SK-N-MC (cell line): ENCODE data around the gene UBE4B.
"Not testable (repeated sequence)": the region's sequence is repeated elsewhere in the genome, so short reads cannot be mapped to it uniquely, and the experiment has no call there.

Experiments used
- DNase-seq: peaks from one replicate; pipeline ENCODE4 v3.0.0-alpha.2; 2011; ENCODE audit warnings: low read depth, low spot score
- H3K27ac ChIP-seq: fragments of 200-600 bp; sonication (generic); 2 replicates; pipeline ENCODE4 v1.5.1; 2016; ENCODE audit warnings: mixed run types
- H3K36me3 ChIP-seq: fragments of 200-600 bp; sonication (generic); 2 replicates; pipeline ENCODE4 v1.6.1; 2017; ENCODE audit warnings: antibody characterized with exemption, low read length, mixed read lengths; ENCODE audit not compliant: insufficient read depth
- H3K4me3 ChIP-seq: fragments of 200-600 bp; sonication (generic); 2 replicates; pipeline ENCODE4 v1.5.1; 2016
- H3K9ac ChIP-seq: fragments of 200-600 bp; sonication (generic); 2 replicates; pipeline ENCODE4 v1.8.0; 2017; ENCODE audit warnings: mixed run types, mixed read lengths; ENCODE audit not compliant: insufficient read length
- H3K9me3 ChIP-seq: fragments of 200-600 bp; sonication (generic); 2 replicates; pipeline ENCODE4 v1.6.1; 2017; ENCODE audit warnings: low read depth, mild to moderate bottlenecking, antibody characterized with exemption, low read length, moderate library complexity, mixed read lengths
- EZH2 ChIP-seq: fragments of 200-600 bp; sonication (generic); IDR thresholded peaks from one replicate; pipeline ENCODE4 v1.6.1; 2017; ENCODE audit warnings: antibody characterized with exemption
- FOXP2 ChIP-seq: optimal IDR thresholded peaks from 2 replicates; pipeline ENCODE3; 2011; ENCODE audit warnings: mild to moderate bottlenecking, moderate library complexity; ENCODE audit not compliant: insufficient read depth; ENCODE audit errors: extremely low read length, control extremely low read depth
- POLR2AphosphoS5 ChIP-seq: IDR thresholded peaks from 2 replicates; pipeline ENCODE4 v1.6.1; 2012; ENCODE audit warnings: mild to moderate bottlenecking, low read depth, low read length, borderline replicate concordance

UBE4B gene

DNA sequence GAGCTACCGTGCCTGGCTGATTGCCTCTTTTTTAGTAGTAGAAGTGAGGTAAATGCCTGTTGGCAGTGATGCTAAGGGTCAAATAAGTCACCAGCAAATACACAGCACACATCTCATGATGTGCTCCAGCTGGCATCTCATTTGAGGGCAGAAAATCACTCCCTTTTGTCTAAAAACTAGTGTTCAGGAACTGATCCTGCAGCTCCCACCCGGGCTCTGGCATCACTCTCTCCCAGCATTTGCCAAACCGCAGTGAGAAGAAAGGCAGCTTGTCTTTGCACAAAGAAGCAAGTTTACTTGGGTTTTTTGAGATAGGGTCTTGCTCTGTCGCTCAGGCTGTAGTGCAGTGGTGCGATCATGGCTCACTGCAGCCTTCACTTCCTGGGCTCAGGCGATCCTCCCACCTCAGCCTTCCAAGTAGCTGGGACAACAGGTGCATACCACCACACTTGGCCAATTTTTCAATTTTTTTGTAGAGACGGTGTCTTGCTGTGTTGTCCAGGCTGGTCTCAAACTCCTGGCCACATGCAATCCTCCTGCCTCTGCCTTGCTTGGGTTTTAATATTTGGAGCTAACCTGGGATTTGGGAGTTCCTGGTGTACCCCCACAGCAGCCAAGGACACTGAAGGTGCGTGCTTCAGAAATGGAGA is 31.6 kb upstream of the UBE4B start:
- no peak for DNase-seq
- Histone ChIP-seq H3K36me3 (no peaks in the 10 kb centered on the region), H3K27ac (no peak overlapping the region), H3K9ac (no peak overlapping the region), H3K9me3 (no peaks in the 10 kb centered on the region), H3K4me3 (no peak overlapping the region)
- TF ChIP-seq EZH2 (no peak), POLR2AphosphoS5 (no peak), FOXP2 (no peak)

- not testable (repeated sequence) for H3K27ac ChIP-seq, H3K9me3 ChIP-seq, DNase-seq, H3K4me3 ChIP-seq, H3K36me3 ChIP-seq, H3K9ac ChIP-seq
These were observed 27.5 kb upstream of the UBE4B start for GRCh38 chr1:10005248-10005647.

- TF ChIP-seq FOXP2 (no peak), EZH2 (no peak), POLR2AphosphoS5 (no peak)
- H3K4me3 ChIP-seq = no peak overlapping the region
- no peaks in the 10 kb centered on the region for H3K36me3 ChIP-seq
- peak; percentile 24 for DNase-seq
- no peak overlapping the region for H3K9ac ChIP-seq
- no peaks in the 10 kb centered on the region for H3K9me3 ChIP-seq
- H3K27ac ChIP-seq = peak overlapping the region; percentile 47; the same call in 1 of the 2 replicates
These were observed 25.6 kb upstream of the UBE4B start for GRCh38 chr1:10007169-10007568.

DNA sequence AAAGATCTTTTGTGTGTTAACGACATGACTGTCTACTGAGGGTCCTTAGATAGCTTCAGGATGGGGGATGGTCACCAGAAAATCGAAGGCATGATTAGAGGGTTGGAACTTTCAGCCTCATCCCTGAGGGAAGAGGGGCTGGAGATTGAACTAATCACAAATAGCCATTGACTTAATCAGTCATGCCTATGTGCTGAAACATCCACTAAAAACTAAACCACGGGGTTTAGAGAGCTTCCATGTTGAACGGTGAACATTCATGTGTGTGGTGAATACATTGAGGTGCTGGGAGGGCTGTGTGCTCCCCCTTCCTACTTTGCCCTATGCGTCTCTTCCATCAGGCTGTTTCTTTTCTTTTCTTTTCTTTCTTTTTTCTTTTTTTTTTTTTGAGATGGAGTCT is 18.7 kb upstream of the UBE4B start:
- Histone ChIP-seq H3K36me3 (no peaks in the 10 kb centered on the region), H3K9ac (no peak overlapping the region), H3K9me3 (no peaks in the 10 kb centered on the region), H3K27ac (no peak overlapping the region), H3K4me3 (no peak overlapping the region)
- TF ChIP-seq POLR2AphosphoS5 (no peak), EZH2 (no peak), FOXP2 (no peak)
- no peak for DNase-seq

DNA sequence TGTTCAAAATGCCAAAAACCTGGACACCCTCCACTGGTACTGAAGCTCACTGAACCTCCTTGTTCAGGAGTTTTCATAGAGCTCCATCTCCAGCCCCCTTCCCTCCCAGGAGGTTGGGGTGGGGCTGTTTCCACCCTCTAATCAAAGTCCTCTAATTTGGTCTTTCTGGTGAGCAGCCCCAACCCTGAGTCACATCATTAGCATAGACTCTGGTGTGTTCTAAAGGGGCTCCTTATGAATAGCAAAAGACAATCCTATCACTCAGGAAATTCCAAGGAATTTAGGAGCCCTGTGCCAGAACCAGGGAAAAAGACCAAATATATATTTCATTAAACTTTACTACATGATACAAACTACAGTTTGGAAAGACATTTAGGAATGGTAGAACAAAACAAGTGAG is 13.2 kb upstream of the UBE4B start:
- no peak for TF ChIP-seq EZH2
- TF ChIP-seq FOXP2 = no peak
- TF ChIP-seq POLR2AphosphoS5 = no peak
- H3K27ac ChIP-seq = peak overlapping the region; percentile 54
- no peaks in the 10 kb centered on the region for H3K9me3 ChIP-seq
- no peaks in the 10 kb centered on the region for H3K36me3 ChIP-seq
- no peak overlapping the region for H3K9ac ChIP-seq
- DNase-seq = no peak
- H3K4me3 ChIP-seq = no peak overlapping the region

DNA sequence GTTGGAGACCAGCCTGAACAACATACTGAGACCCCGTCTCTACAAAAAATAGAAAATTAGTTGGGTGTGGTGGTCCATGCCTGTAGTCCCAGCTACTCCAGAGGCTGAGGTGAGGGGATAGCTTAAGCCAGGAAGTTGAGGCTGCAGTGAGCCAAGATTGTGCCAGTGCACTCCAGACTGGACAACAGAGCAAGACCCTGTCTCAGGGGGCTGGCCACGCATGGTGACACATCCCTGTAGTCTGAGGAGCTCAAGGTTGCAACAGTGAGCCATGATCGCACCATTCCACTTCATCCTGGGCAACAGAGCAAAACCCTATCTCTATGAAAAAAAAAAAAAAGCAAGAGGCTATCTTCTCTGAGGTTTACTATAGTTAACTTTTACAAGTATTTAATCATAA is 12.7 kb upstream of the UBE4B start:
- no peak overlapping the region for H3K9ac ChIP-seq
- no peak overlapping the region for H3K4me3 ChIP-seq
- H3K36me3 ChIP-seq = no peaks in the 10 kb centered on the region
- H3K9me3 ChIP-seq = no peaks in the 10 kb centered on the region
- H3K27ac ChIP-seq = peak overlapping the region; percentile 69
- no peak for DNase-seq
- TF ChIP-seq EZH2 (no peak), POLR2AphosphoS5 (no peak), FOXP2 (no peak)

DNA sequence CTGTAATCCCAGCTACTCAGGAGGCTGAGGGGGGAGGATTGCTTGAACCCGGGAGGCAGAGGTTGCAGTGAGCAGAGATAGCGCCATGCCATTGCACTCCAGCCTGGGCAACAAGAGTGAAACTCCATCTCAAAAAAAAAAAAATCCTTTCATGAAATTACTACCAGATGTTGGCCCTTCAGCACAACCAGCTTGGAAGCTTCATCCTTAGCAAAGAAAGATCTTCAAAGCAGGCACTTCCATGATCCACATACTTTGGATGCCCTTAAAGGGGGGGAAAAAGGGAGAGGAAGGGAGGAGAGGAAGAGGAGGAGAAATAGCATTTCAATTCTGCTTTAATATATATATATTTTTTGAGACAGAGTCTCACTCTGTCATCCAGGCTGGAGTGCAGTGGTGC is 12.1 kb upstream of the UBE4B start:
- peak overlapping the region; percentile 69 for H3K27ac ChIP-seq
- H3K9me3 ChIP-seq, DNase-seq, H3K9ac ChIP-seq, H3K36me3 ChIP-seq, H3K4me3 ChIP-seq: not testable (repeated sequence)

- not testable (repeated sequence) for H3K9ac ChIP-seq, H3K36me3 ChIP-seq, DNase-seq, H3K9me3 ChIP-seq, H3K4me3 ChIP-seq, H3K27ac ChIP-seq
These were observed 10.8 kb upstream of the UBE4B start for GRCh38 chr1:10021992-10022391.

DNA sequence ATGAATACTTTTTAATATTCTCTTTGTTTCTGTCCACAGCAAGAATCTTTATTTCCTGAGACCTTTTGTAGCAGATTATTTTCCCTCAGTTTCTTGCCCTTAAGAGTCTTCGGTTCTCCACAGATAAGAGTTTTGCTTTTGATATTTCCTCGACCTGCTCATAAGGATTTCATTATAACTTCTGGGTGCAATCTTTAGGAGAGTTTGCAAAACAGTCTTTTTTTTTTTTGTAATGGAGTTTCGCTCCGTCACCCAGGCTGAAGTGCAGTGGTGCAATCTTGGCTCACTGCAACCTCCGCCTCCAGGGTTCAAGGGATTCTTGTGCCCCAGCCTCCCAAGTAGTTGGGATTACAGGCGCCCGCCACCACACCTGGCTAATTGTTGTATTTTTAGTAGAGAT is 10.1 kb upstream of the UBE4B start:
- Histone ChIP-seq H3K9ac (no peak overlapping the region), H3K9me3 (no peaks in the 10 kb centered on the region), H3K27ac (peak overlapping the region; percentile 57; the same call in 1 of the 2 replicates), H3K36me3 (no peaks in the 10 kb centered on the region), H3K4me3 (no peak overlapping the region)
- DNase-seq = no peak
- TF ChIP-seq FOXP2 = no peak
- no peak for TF ChIP-seq EZH2
- no peak for TF ChIP-seq POLR2AphosphoS5

- Histone ChIP-seq H3K9ac (no peak overlapping the region), H3K9me3 (no peaks in the 10 kb centered on the region), H3K27ac (no peak overlapping the region), H3K36me3 (no peaks in the 10 kb centered on the region), H3K4me3 (no peak overlapping the region)
- no peak for DNase-seq
- TF ChIP-seq EZH2 (no peak), POLR2AphosphoS5 (no peak), FOXP2 (no peak)
These were observed 7.4 kb upstream of the UBE4B start for GRCh38 chr1:10025354-10025753.
